Stromal cell of bone marrow (primary cell): ENCODE data around the gene LMNTD2.
"Not testable (repeated sequence)": the region's sequence is repeated elsewhere in the genome, so short reads cannot be mapped to it uniquely, and the experiment has no call there.

Experiments used
- DNase-seq: peaks from one replicate; pipeline ENCODE4 v3.0.0-alpha.2; 2012; ENCODE audit warnings: low read depth

The LMNTD2 gene

GRCh38 chr11:532986-533585 lies 27.5 kb downstream of the LMNTD2 start:
- DNase-seq: no peak

- no peak for DNase-seq
Measured at GRCh38 chr11:532527-532985, 28.0 kb downstream of the LMNTD2 start.

- no peak for DNase-seq
Measured at GRCh38 chr11:531919-532526, 28.5 kb downstream of the LMNTD2 start.

GRCh38 chr11:530960-531831 lies 29.3 kb downstream of the LMNTD2 start:
- no peak for DNase-seq

GRCh38 chr11:529728-530411 lies 30.7 kb downstream of the LMNTD2 start:
- no peak for DNase-seq

GRCh38 chr11:528815-529727 lies 31.5 kb downstream of the LMNTD2 start:
- no peak for DNase-seq

GRCh38 chr11:528166-528814 lies 32.2 kb downstream of the LMNTD2 start:
- no peak for DNase-seq

- no peak for DNase-seq
Measured at GRCh38 chr11:526192-526591, 34.3 kb downstream of the LMNTD2 start.

- no peak for DNase-seq
Measured at GRCh38 chr11:521177-521688, 39.3 kb downstream of the LMNTD2 start.

GRCh38 chr11:520428-521176 lies 39.9 kb downstream of the LMNTD2 start:
- DNase-seq: no peak

GRCh38 chr11:518463-519202 lies 41.9 kb downstream of the LMNTD2 start:
- peak; percentile 95 for DNase-seq

GRCh38 chr11:516918-517685 lies 43.4 kb downstream of the LMNTD2 start:
- not testable (repeated sequence) for DNase-seq

GRCh38 chr11:516400-516799 lies 44.1 kb downstream of the LMNTD2 start:
- no peak for DNase-seq

- DNase-seq: no peak
Measured at GRCh38 chr11:515131-515530, 45.4 kb downstream of the LMNTD2 start.

GRCh38 chr11:514606-515005 lies 45.9 kb downstream of the LMNTD2 start:
- no peak for DNase-seq

GRCh38 chr11:512761-513595 lies 47.6 kb downstream of the LMNTD2 start:
- DNase-seq: no peak

- DNase-seq: no peak
Measured at GRCh38 chr11:508956-509355, 51.6 kb downstream of the LMNTD2 start.
